ENCODE data around the gene ROCK2.

Gene ROCK2

DNA sequence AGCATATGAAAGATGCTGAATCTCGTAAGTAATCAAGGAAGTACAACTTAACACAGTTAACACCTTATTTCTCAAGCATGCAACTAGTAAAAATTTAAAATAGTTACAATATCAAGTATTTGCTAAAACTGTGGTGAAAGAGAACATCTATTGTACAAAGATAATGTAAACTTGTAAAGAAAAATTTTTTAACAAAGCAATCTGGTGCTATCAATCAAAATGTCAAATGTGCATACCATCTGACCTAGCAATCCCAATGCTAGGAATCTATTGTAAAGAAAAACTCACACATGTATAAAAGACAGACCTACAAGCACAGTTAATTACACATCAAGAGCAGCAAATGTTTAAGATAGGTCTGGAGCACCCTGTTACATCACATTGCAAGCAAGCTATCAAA is 99.1 kb downstream of the ROCK2 start:
- ChIA-PET CTCF (no interaction called here), POLR2A (no interaction called here)

DNA sequence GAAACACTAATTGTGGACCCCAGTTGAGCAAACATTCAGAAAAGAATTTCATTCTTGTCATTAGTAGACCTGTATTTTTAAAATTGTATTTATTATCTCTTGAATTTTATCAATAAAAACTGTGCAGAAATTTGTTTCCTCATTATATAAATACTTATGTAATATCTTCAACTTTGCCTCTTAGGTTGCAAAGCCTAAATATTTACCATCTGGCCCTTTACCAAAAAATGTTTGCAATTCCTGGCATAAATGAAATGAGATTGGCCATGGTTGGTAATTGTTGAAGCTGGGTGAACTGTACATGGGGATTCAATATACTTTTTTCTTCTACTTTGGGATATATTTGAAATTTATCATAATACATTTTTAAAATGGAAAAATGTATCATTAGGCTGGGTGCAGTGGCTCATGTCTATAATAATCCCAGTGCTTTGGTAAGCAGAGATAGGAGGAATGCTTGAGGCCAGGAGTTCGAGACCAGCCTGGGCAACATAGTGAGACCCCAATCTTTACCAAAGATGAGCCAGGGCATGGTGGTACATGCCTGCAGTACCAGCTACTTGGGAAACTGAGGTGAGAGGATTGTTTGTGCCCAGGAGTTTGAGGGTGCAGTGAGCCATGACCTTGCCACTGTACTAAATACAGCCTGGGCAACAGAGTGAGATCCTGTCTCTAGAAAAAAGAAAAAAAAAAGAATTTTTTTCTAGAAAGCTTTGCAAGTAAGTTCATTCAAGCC is 100.2 kb downstream of the ROCK2 start:
- no peak for DNase-seq (ENCODE audit: extremely low spot score)
- TF ChIP-seq, protein P1, sequence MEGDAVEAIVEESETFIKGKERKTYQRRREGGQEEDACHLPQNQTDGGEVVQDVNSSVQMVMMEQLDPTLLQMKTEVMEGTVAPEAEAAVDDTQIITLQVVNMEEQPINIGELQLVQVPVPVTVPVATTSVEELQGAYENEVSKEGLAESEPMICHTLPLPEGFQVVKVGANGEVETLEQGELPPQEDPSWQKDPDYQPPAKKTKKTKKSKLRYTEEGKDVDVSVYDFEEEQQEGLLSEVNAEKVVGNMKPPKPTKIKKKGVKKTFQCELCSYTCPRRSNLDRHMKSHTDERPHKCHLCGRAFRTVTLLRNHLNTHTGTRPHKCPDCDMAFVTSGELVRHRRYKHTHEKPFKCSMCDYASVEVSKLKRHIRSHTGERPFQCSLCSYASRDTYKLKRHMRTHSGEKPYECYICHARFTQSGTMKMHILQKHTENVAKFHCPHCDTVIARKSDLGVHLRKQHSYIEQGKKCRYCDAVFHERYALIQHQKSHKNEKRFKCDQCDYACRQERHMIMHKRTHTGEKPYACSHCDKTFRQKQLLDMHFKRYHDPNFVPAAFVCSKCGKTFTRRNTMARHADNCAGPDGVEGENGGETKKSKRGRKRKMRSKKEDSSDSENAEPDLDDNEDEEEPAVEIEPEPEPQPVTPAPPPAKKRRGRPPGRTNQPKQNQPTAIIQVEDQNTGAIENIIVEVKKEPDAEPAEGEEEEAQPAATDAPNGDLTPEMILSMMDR (IDR thresholded peaks at IDR 0.05; ENCODE audit: control extremely low read depth, extremely low read depth, low read depth, missing control alignments): no peak
- ChIA-PET POLR2A (no interaction called here), CTCF (no interaction called here)

More for the DNA sequence above, 99.1 kb downstream of the ROCK2 start:
- TF ChIP-seq, protein P1 (IDR thresholded peaks at IDR 0.05; ENCODE audit: control extremely low read depth, extremely low read depth, low read depth, missing control alignments): no peak
- DNase-seq (ENCODE audit: extremely low spot score): no peak

DNA sequence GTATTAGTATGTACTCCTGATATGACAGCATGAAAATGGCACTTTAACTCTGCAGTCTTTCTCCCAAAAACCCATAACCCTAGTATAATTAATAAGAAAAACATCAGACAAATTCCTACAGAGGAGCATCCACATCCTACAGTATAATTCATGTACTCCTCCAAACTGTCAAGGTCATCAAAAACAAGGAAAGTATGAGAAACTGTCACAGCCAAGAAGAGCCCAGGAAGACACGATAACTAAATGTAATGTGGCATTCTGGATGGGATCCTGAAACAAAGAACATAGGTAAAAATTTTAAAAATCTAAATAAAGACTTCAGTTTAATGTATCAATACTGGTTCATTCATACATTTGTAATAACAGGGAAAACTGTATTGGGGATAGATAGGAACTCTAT is 100.9 kb downstream of the ROCK2 start:
- ChIA-PET POLR2A (no interaction called here), CTCF (no interaction called here)
- DNase-seq (ENCODE audit: extremely low spot score): no peak
- TF ChIP-seq, protein P1 (IDR thresholded peaks at IDR 0.05; ENCODE audit: control extremely low read depth, extremely low read depth, low read depth, missing control alignments): no peak

DNA sequence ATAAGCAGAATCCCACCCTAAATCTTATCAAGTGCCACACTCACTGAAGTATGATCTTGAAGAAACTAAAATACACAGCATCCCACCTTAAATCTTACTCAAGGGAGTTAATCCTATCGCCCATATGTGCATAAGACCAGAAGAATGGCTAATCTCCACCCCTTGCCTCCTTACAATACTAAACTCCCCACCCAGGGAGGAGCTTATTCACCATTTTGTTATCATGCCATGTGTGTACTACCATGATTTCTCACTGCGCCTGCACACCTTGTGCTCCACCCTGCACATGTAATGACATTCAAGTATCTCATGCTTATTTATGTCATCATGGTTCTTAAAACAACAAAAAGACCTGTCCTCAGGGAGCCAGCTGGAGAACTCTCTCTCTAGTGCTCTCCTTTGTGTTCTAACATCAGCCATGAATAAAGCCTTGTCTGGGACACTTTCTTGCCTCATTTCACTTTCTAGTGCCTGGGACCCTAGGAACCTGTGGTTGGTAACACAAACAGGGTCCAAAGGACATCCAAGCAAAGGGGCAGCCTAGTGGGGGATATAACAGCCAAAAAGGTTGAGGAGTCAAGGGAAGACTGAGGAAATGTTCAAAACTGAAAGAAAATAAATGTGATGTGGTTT is 101.8 kb downstream of the ROCK2 start:
- CTCF ChIA-PET: interaction anchor here (1.1 kb wide), 1 partner anchor 8 kb away, joined by 4 read pairs; no protein-coding TSS in a partner anchor

DNA sequence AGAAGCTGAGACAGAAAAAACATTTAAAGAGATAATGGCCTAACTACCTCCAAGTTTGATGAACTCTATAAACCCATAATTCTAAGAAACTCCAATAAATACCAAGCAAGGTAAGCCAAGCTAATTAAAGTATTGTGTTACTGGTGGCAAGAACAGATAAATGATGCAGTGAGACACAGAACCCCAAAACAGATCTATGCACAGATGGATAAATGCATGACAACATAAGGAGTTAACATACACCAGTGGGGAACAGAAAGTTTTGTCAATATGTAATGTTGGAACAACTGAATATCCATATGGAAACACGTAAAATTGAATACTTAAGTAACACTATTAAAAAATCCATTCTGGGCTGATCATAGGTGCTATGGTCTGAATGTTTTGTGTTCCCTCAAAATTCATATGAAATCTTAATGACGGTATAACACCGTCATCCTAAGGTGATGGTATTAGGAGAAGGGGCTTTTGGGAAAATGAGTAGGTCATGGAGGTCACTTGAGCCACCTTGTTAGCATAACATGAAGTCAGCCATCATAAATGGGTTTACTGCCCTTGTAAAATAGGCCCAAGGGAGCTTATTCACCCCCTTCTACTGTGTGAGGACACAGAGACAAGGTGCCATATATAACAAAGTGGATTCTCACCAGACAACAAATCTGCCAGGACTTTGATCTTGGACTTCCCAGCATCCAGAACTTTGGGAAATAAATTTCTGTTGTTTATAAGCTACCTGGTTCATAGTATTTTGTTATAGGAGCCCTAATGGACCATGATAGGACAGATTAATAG is 102.8 kb downstream of the ROCK2 start:
- TF ChIP-seq, protein P1 (IDR thresholded peaks at IDR 0.05; ENCODE audit: control extremely low read depth, extremely low read depth, low read depth, missing control alignments): no peak
- no peak for DNase-seq (ENCODE audit: extremely low spot score)
- ChIA-PET CTCF (interaction anchor here (1.1 kb wide), 1 partner anchor 10 kb away, joined by 4 read pairs; no protein-coding TSS in a partner anchor), POLR2A (no interaction called here)

More for the DNA sequence above, 101.8 kb downstream of the ROCK2 start:
- POLR2A ChIA-PET: no interaction called here
- TF ChIP-seq, protein P1 (IDR thresholded peaks at IDR 0.05; ENCODE audit: control extremely low read depth, extremely low read depth, low read depth, missing control alignments): no peak
- no peak for DNase-seq (ENCODE audit: extremely low spot score)
